ENCODE results near the gene PSMD8. TPM values are rescaled to one million over a fixed set of nuclear protein-coding genes. Genes with fewer than 3 reads are reported as not detected.
A peak's percentile ranks its signal among the peaks of the same experiment; 100 is the strongest.

Gene PSMD8
- total RNA-seq, 2 donors from 2014 or later, result 173 to 178 TPM

- H3K27ac ChIP-seq, result peak overlapping the region; percentile 84 to 89
- no peak for ATAC-seq (ENCODE audit: insufficient number of reproducible peaks, low FRiP score, low read depth)
- no peak for TF ChIP-seq CTCF (IDR thresholded peaks at IDR 0.05)
- H3K9me3 ChIP-seq, result no peaks in the 10 kb centered on the region
- H3K4me3 ChIP-seq, result peak overlapping the region; percentile 85
- H3K4me1 ChIP-seq (ENCODE audit: control insufficient read depth in 1 of 2, low read depth in 2 of 2), result peaks cover 3 to 30% of the 10 kb centered on the region in 2 donors
- no peak for DNase-seq (ENCODE audit: low spot score)
- no peaks in the 10 kb centered on the region for H3K27me3 ChIP-seq (replicated peaks; ENCODE audit: insufficient read depth)
- peaks cover 18% of the 10 kb centered on the region for H3K36me3 ChIP-seq
These were observed 12.7 kb downstream of the PSMD8 start for GRCh38 chr19:38386971-38387549.

- no peak for TF ChIP-seq CTCF (IDR thresholded peaks at IDR 0.05)
- H3K4me1 ChIP-seq (ENCODE audit: control insufficient read depth in 1 of 2, low read depth in 2 of 2), result peaks cover 3 to 30% of the 10 kb centered on the region in 2 donors
- peak within 1 kb of the TSS; percentile 85 for H3K4me3 ChIP-seq
- H3K9me3 ChIP-seq, result no peaks in the 10 kb centered on the region
- ATAC-seq (ENCODE audit: insufficient number of reproducible peaks, low FRiP score, low read depth) (peak; percentile 84), DNase-seq (ENCODE audit: low spot score) (peak; percentile 85)
- H3K36me3 ChIP-seq, result peaks cover 12% of the 10 kb centered on the region
- no peaks in the 10 kb centered on the region for H3K27me3 ChIP-seq (replicated peaks; ENCODE audit: insufficient read depth)
- peak within 1 kb of the TSS; percentile 84 to 89 for H3K27ac ChIP-seq
These were observed 13.4 kb downstream of the PSMD8 start, which contains the start of gene GGN for GRCh38 chr19:38387550-38388348. GGN (minus strand) TSS chr19:38388034; CDS start chr19:38387261, 773 bp downstream.

GRCh38 chr19:38388349-38389100, 14.2 kb downstream of the PSMD8 start, which contains the start of gene SPRED3:
SPRED3 (plus strand) TSS chr19:38388697; CDS start chr19:38390303, 1,606 bp downstream.
- TF ChIP-seq CTCF (IDR thresholded peaks at IDR 0.05), result no peak
- H3K27me3 ChIP-seq (replicated peaks; ENCODE audit: insufficient read depth), result no peaks in the 10 kb centered on the region
- no peaks in the 10 kb centered on the region for H3K9me3 ChIP-seq
- peak within 1 kb of the TSS; percentile 85 for H3K4me3 ChIP-seq
- H3K36me3 ChIP-seq, result peaks cover 4% of the 10 kb centered on the region
- peaks cover 3 to 30% of the 10 kb centered on the region in 2 donors for H3K4me1 ChIP-seq (ENCODE audit: control insufficient read depth in 1 of 2, low read depth in 2 of 2)
- peak within 1 kb of the TSS; percentile 84 to 89 for H3K27ac ChIP-seq
- DNase-seq (ENCODE audit: low spot score) (no peak), ATAC-seq (ENCODE audit: insufficient number of reproducible peaks, low FRiP score, low read depth) (peak; percentile 3)

DNA sequence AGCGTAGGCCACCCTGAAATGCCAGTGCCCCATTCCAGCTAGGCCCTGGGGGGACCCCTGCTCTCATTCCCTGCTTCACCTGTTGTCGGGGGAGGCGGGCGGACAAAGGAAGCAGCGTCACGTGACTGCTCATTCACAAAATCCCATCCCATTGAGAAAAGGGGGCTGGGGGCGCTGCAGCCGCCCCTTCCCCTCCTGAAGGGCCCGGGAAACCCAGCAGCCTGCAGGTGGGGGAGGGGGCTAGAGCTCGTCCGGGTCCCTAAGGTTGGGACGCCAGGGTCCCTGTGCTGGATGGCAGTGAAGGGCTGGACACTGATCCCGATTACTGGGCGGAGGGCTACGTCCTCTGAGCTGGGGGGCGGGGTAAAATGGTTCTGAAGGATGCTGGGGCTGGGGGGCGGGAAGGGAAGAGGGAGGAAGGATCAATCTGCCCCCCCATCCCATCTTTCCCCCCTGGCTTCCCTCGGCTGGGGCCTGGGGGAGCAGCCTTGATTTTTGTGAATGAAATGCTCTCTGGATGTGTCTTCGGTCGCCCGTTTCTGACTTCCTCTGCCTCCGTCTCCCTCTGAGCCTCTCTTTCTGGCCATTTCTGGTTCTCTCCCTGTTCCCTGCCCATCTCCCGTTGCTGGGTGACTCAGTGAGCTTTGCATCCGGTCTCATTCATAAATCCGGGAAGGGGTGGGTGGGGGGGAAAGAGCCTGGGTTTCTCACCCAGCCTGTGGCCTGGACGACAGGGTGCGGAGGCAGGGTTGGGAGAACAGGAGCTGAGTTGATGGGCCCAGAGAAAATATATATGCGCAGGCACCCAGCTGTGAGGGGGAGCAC, 14.9 kb downstream of the PSMD8 start:
- no peaks in the 10 kb centered on the region for H3K27me3 ChIP-seq (replicated peaks; ENCODE audit: insufficient read depth)
- H3K4me1 ChIP-seq (ENCODE audit: control insufficient read depth in 1 of 2, low read depth in 2 of 2), result peaks cover 3 to 30% of the 10 kb centered on the region in 2 donors
- peak overlapping the region; percentile 85 for H3K4me3 ChIP-seq
- ATAC-seq (ENCODE audit: insufficient number of reproducible peaks, low FRiP score, low read depth) (peak; percentile 9), DNase-seq (ENCODE audit: low spot score) (peak; percentile 46)
- TF ChIP-seq CTCF (IDR thresholded peaks at IDR 0.05), result no peak
- no peaks in the 10 kb centered on the region for H3K36me3 ChIP-seq
- no peaks in the 10 kb centered on the region for H3K9me3 ChIP-seq
- peak overlapping the region; percentile 84 to 89 for H3K27ac ChIP-seq
